GM20000 (cell line): ENCODE data around the gene ANKRD44.

Experiments used
- DNase-seq: peaks from one replicate; pipeline ENCODE4 v3.0.0; 2012; ENCODE audit warnings: low spot score
- TF ChIP-seq, protein P1 (sequence below): IDR thresholded peaks from 2 replicates; pipeline ENCODE4 v1.5.1; 2012; ENCODE audit warnings: mild to moderate bottlenecking, control low read depth; ENCODE audit errors: extremely low read depth, missing control alignments

ANKRD44 gene

GRCh38 chr2:197259470-197259999 lies 51.0 kb downstream of the ANKRD44 start:
- TF ChIP-seq, protein P1, sequence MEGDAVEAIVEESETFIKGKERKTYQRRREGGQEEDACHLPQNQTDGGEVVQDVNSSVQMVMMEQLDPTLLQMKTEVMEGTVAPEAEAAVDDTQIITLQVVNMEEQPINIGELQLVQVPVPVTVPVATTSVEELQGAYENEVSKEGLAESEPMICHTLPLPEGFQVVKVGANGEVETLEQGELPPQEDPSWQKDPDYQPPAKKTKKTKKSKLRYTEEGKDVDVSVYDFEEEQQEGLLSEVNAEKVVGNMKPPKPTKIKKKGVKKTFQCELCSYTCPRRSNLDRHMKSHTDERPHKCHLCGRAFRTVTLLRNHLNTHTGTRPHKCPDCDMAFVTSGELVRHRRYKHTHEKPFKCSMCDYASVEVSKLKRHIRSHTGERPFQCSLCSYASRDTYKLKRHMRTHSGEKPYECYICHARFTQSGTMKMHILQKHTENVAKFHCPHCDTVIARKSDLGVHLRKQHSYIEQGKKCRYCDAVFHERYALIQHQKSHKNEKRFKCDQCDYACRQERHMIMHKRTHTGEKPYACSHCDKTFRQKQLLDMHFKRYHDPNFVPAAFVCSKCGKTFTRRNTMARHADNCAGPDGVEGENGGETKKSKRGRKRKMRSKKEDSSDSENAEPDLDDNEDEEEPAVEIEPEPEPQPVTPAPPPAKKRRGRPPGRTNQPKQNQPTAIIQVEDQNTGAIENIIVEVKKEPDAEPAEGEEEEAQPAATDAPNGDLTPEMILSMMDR = no peak
- DNase-seq = no peak

DNA sequence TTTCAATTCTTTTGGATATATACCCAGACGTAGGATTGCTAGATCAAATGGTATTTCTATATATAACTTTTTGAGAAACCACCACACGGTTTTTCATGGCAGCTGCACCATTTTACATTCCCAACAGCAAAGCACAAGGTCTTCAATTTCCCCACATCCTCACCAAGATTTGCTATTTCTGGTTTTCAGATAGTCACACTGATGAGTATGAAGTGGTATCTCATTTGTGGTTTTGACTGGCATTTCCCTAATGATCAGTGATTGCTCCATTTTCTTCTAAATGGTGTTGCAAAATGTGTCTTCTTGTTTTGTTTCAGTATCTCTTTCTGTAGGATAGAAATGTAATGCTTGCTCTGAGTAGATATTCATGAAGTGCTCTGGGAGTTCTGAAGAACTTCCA lies 52.0 kb downstream of the ANKRD44 start:
- DNase-seq = no peak
- TF ChIP-seq, protein P1 = no peak

GRCh38 chr2:197256547-197257170 lies 53.9 kb downstream of the ANKRD44 start:
- no peak for DNase-seq

DNA sequence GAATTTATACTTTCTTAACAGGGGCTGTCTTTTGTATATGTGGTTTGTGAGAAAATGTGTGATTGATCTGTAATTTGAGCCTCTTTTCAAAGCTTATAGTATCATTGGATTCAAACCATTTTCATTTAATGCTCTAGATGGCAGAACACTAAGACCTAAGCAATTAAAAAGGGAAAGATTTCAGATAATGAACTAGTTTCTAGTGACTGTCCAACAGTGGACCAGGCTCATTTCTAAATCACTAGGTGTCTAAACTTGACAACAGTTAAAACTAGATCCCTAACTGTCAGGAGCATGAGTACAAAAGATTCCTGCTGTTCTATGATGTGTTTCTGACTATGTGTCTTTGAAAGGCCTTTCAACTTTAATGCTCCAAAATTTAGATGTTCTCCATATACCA lies 54.6 kb downstream of the ANKRD44 start:
- TF ChIP-seq, protein P1 = no peak
- DNase-seq = no peak

More at GRCh38 chr2:197256547-197257170, 53.9 kb downstream of the ANKRD44 start:
- TF ChIP-seq, protein P1 = no peak

- TF ChIP-seq, protein P1 = no peak
- DNase-seq = peak; percentile 87
Observed at GRCh38 chr2:197255543-197255942, 55.0 kb downstream of the ANKRD44 start.

DNA sequence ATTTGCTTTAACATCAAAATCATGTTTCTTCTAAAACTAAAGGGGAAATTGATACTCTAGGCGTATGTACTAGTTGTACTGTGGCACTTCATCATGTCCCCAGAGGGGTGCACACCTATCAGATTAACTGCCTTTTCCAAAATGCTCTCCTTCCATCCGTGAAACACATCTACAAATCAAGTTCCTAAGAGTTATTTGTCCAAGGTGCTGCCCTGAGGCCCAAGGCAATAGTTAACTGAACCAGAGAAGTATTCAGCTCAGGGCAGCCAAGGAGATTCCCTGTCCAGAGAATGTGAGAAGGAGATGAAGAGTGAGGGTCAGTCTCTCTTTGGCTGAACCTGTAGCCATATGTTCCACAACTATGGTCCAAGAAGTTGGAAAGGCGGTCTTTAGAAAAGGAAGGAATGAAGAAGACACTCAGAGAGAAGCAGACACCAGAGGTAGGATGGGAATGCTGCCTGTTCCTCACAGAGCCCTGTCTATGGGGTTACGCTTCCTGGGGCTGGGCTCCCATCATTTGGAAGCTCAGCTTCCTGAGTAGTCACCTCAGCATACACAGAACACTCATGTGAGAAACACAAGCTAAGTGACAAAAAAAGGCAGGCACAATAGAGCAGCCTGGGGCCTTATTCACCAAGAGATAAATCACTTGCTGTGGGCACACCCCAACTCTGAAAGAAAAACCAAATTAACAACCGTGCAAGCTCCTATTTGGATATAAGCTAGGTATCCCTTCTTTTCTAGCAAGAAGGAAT lies 55.6 kb downstream of the ANKRD44 start:
- TF ChIP-seq, protein P1 = no peak
- DNase-seq = no peak

DNA sequence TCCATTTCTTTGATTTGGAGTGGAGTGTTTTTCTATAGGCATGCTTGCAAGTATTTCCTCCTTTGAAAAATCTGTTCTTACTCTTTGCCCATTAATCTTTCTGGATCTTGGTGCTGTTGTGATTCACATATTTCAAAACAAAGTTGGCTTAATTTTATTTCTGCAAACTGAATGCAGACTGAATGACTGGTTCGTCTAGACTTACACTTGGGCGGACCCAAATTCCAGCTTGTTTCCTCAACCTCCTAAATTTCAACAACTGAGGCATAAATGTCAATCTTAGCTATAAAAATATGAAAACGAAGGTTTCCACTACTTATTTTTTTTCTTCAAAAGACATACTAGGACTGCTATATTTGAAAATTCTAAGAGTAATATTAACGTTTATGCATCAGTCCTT lies 59.0 kb downstream of the ANKRD44 start:
- TF ChIP-seq, protein P1 = no peak
- no peak for DNase-seq
